Bronchus fibroblast of lung (primary cell): Measurements from ENCODE around the gene RAB40A. TPM values are rescaled to one million over a fixed set of nuclear protein-coding genes. Genes with fewer than 3 reads are reported as not detected.

Experiments used
- total RNA-seq: library from RNA; depleted of rRNA; stranded (reverse); fragments of >200 nt; gene quantifications from 2 replicates; pipeline ENCODE4 v1.2.3, GENCODE V29; 2015

Gene RAB40A, protein sequence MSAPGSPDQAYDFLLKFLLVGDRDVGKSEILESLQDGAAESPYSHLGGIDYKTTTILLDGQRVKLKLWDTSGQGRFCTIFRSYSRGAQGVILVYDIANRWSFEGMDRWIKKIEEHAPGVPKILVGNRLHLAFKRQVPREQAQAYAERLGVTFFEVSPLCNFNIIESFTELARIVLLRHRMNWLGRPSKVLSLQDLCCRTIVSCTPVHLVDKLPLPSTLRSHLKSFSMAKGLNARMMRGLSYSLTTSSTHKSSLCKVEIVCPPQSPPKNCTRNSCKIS
- under 0.01 TPM in 1 of 2 replicates, not detected in the other for total RNA-seq

GRCh38 chrX:103519389-103519788 lies at the start of gene RAB40A:
Gene RAB40A (minus strand): TSS chrX:103519489. CDS start chrX:103500756, 18,733 bp downstream.

Other genes starting within 250 kb of the RAB40A start
- gene TCEAL5, start 242.7 kb downstream of the RAB40A start, total RNA-seq: not detected in 2 replicates
- gene BEX2, start 208.5 kb downstream of the RAB40A start, total RNA-seq: 0.34 and 0.89 TPM in 2 replicates
- gene TCEAL7, start 189.2 kb downstream of the RAB40A start, total RNA-seq: 36.1 and 44.2 TPM in 2 replicates
- gene TCEAL9, start 163.0 kb downstream of the RAB40A start, total RNA-seq: 50.1 and 113 TPM in 2 replicates
- gene BEX3, start 143.0 kb downstream of the RAB40A start, total RNA-seq: 298 and 309 TPM in 2 replicates
- 25.0 and 29.6 TPM in 2 replicates for gene TCEAL4, start 66.0 kb upstream of the RAB40A start, total RNA-seq
- 12.3 and 25.6 TPM in 2 replicates for gene TCEAL3, start 88.5 kb upstream of the RAB40A start, total RNA-seq
- gene TCEAL1, start 109.5 kb upstream of the RAB40A start, total RNA-seq: 10.3 and 20.0 TPM in 2 replicates
- gene MORF4L2, start 167.2 kb upstream of the RAB40A start, total RNA-seq: 382 and 609 TPM in 2 replicates
- not detected in 2 replicates for gene TMEM31, start 191.4 kb upstream of the RAB40A start, total RNA-seq